ENCODE measurements around the gene COL13A1.

The COL13A1 gene

GRCh38 chr10:69879634-69880257 is 78.0 kb downstream of the COL13A1 start:
- H3K27me3 ChIP-seq (ENCODE audit: control insufficient read depth, insufficient read depth, low read length), result no peaks in the 10 kb centered on the region
- no peaks in the 10 kb centered on the region for H3K9me3 ChIP-seq (ENCODE audit: control insufficient read depth, low read length)
- H3K27ac ChIP-seq, result no peak overlapping the region
- no peak for TF ChIP-seq CTCF (IDR thresholded peaks at IDR 0.05)
- no peak overlapping the region for H2AFZ ChIP-seq
- H3K36me3 ChIP-seq (ENCODE audit: control insufficient read depth, insufficient read depth, low read length), result no peaks in the 10 kb centered on the region
- H3K9ac ChIP-seq, result no peak overlapping the region
- H3K79me2 ChIP-seq, result no peaks in the 10 kb centered on the region
- no peak overlapping the region for H3K4me3 ChIP-seq (ENCODE audit: low read depth, low read length)
- no peaks in the 10 kb centered on the region for H3K4me1 ChIP-seq
- H3K4me2 ChIP-seq (ENCODE audit: low read length), result no peak overlapping the region

- Histone ChIP-seq H3K4me2 (ENCODE audit: low read length) (no peak overlapping the region), H2AFZ (no peak overlapping the region), H3K4me1 (no peaks in the 10 kb centered on the region), H3K27ac (no peak overlapping the region), H3K27me3 (ENCODE audit: control insufficient read depth, insufficient read depth, low read length) (no peaks in the 10 kb centered on the region), H3K4me3 (ENCODE audit: low read depth, low read length) (no peak overlapping the region), H3K79me2 (no peaks in the 10 kb centered on the region), H3K9ac (no peak overlapping the region), H3K9me3 (ENCODE audit: control insufficient read depth, low read length) (no peaks in the 10 kb centered on the region), H3K36me3 (ENCODE audit: control insufficient read depth, insufficient read depth, low read length) (no peaks in the 10 kb centered on the region)
- no peak for TF ChIP-seq CTCF (IDR thresholded peaks at IDR 0.05)
Observed at GRCh38 chr10:69880301-69881081, 78.8 kb downstream of the COL13A1 start.

- Histone ChIP-seq H3K4me3 (ENCODE audit: low read depth, low read length) (no peak overlapping the region), H3K36me3 (ENCODE audit: control insufficient read depth, insufficient read depth, low read length) (no peaks in the 10 kb centered on the region), H2AFZ (no peak overlapping the region), H3K27ac (no peak overlapping the region), H3K4me1 (no peaks in the 10 kb centered on the region), H3K79me2 (no peaks in the 10 kb centered on the region), H3K9me3 (ENCODE audit: control insufficient read depth, low read length) (no peaks in the 10 kb centered on the region), H3K27me3 (ENCODE audit: control insufficient read depth, insufficient read depth, low read length) (no peaks in the 10 kb centered on the region), H3K9ac (no peak overlapping the region), H3K4me2 (ENCODE audit: low read length) (no peak overlapping the region)
- TF ChIP-seq CTCF (IDR thresholded peaks at IDR 0.05), result no peak
Observed at GRCh38 chr10:69881202-69881601, 79.5 kb downstream of the COL13A1 start.

- Histone ChIP-seq H3K4me2 (ENCODE audit: low read length) (no peak overlapping the region), H3K4me3 (ENCODE audit: low read depth, low read length) (no peak overlapping the region), H2AFZ (no peak overlapping the region), H3K79me2 (no peaks in the 10 kb centered on the region), H3K9ac (no peak overlapping the region), H3K27me3 (ENCODE audit: control insufficient read depth, insufficient read depth, low read length) (no peaks in the 10 kb centered on the region), H3K9me3 (ENCODE audit: control insufficient read depth, low read length) (no peaks in the 10 kb centered on the region), H3K4me1 (no peaks in the 10 kb centered on the region), H3K27ac (no peak overlapping the region), H3K36me3 (ENCODE audit: control insufficient read depth, insufficient read depth, low read length) (no peaks in the 10 kb centered on the region)
- peak; percentile 46 for TF ChIP-seq CTCF (IDR thresholded peaks at IDR 0.05)
Observed at GRCh38 chr10:69883310-69884023, 81.8 kb downstream of the COL13A1 start.
